Esophagus (tissue), 2 donors: ENCODE data around the gene EVC2. TPM values are rescaled to one million over a fixed set of nuclear protein-coding genes. Genes with fewer than 3 reads are reported as not detected.

Experiments used
- H3K27ac ChIP-seq, 2 donors: one replicate each; pipeline ENCODE4 v1.5.1; 2013; ENCODE audit warnings: low read depth in 2 of 2, mild to moderate bottlenecking in 2 of 2, inconsistent platforms in 1 of 2, low read length in 1 of 2, moderate library complexity in 1 of 2
- H3K27me3 ChIP-seq, 2 donors: one replicate each; pipeline ENCODE4 v1.6.1; 2013; ENCODE audit warnings: low read length in 2 of 2, control low read depth in 1 of 2, mild to moderate bottlenecking in 1 of 2; ENCODE audit not compliant: insufficient read depth in 2 of 2, control insufficient read depth in 1 of 2
- H3K36me3 ChIP-seq, 2 donors: one replicate each; pipeline ENCODE4 v1.6.1; 2013; ENCODE audit warnings: low read length in 1 of 2; ENCODE audit not compliant: control insufficient read depth in 2 of 2, insufficient read depth in 2 of 2
- H3K4me1 ChIP-seq, 2 donors: one replicate each; pipeline ENCODE4 v1.6.1; 2013; ENCODE audit warnings: low read length in 1 of 2; ENCODE audit not compliant: control insufficient read depth in 2 of 2, insufficient read depth in 2 of 2
- H3K4me3 ChIP-seq, 2 donors: one replicate each; pipeline ENCODE4 v1.5.1; 2013; ENCODE audit warnings: low read length in 2 of 2, mild to moderate bottlenecking in 2 of 2, low read depth in 1 of 2, moderate library complexity in 1 of 2
- H3K9me3 ChIP-seq, 2 donors: one replicate each; pipeline ENCODE4 v1.6.1; 2013; ENCODE audit warnings: mild to moderate bottlenecking in 2 of 2, low read depth in 1 of 2, low read length in 1 of 2, moderate library complexity in 1 of 2; ENCODE audit not compliant: control insufficient read depth in 2 of 2, insufficient read depth in 1 of 2
- WGBS, 2 donors: extraction: QIAGEN DNeasy Blood & Tissue Kit; methylation state at CpG; one replicate each; pipeline ENCODE4 v1.1.7; 2013; 5-methylcytosine and 5-hydroxymethylcytosine counted together
- polyA plus RNA-seq, 2 donors: library from polyadenylated mRNA; stranded (reverse); fragments of 200-250 nt; gene quantifications; one replicate each; pipeline ENCODE4 v1.2.3, GENCODE V29; 2013
- donor health status: healthy with polysubstance abuse.
- donor health status: Bipolar disorder and iron deficiency.

The EVC2 gene
- polyA plus RNA-seq, 2 donors: 1.6 to 2.0 TPM

GRCh38 chr4:5592272-5592671 lies 116.1 kb downstream of the EVC2 start:
- Histone ChIP-seq H3K27ac (no peak overlapping the region), H3K36me3 (peaks cover 0 to 2% of the 10 kb centered on the region in 2 donors), H3K4me3 (no peak overlapping the region), H3K9me3 (no peaks in the 10 kb centered on the region), H3K27me3 (no peaks in the 10 kb centered on the region), H3K4me1 (no peaks in the 10 kb centered on the region)
- WGBS, 2 donors: 92 to 93% methylated on average over 4 of the region's 4 CpGs

GRCh38 chr4:5589495-5589894 lies 118.9 kb downstream of the EVC2 start:
- Histone ChIP-seq H3K27ac (no peak overlapping the region), H3K4me3 (no peak overlapping the region), H3K36me3 (peaks cover 2 to 5% of the 10 kb centered on the region in 2 donors), H3K9me3 (no peaks in the 10 kb centered on the region), H3K27me3 (no peaks in the 10 kb centered on the region), H3K4me1 (no peaks in the 10 kb centered on the region)
- WGBS, 2 donors: 90 to 97% methylated on average over 2 of the region's 2 CpGs

- Histone ChIP-seq H3K4me1 (no peaks in the 10 kb centered on the region), H3K27ac (no peak overlapping the region), H3K27me3 (no peaks in the 10 kb centered on the region), H3K36me3 (peaks cover 5% of the 10 kb centered on the region in 2 donors), H3K9me3 (no peaks in the 10 kb centered on the region), H3K4me3 (no peak overlapping the region)
- 90% methylated on average over 1 of the region's 1 CpG for WGBS, 2 donors
Observed at GRCh38 chr4:5588046-5588445, 120.3 kb downstream of the EVC2 start.

- H3K4me1 ChIP-seq: peaks cover 0 to 13% of the 10 kb centered on the region in 2 donors
- H3K27ac ChIP-seq: no peak overlapping the region
- no peaks in the 10 kb centered on the region for H3K9me3 ChIP-seq
- H3K4me3 ChIP-seq: no peak overlapping the region
- peaks cover 0 to 10% of the 10 kb centered on the region in 2 donors for H3K36me3 ChIP-seq
- 70 to 87% methylated on average over 5 of the region's 5 CpGs for WGBS, 2 donors
- no peaks in the 10 kb centered on the region for H3K27me3 ChIP-seq
Observed at GRCh38 chr4:5575941-5576340, 132.4 kb downstream of the EVC2 start.

GRCh38 chr4:5574386-5574785 lies 134.0 kb downstream of the EVC2 start:
- WGBS, 2 donors: 85 to 90% methylated on average over 5 of the region's 5 CpGs
- H3K36me3 ChIP-seq: peaks cover 0 to 10% of the 10 kb centered on the region in 2 donors
- no peak overlapping the region for H3K4me3 ChIP-seq
- no peaks in the 10 kb centered on the region for H3K9me3 ChIP-seq
- H3K27ac ChIP-seq: no peak overlapping the region
- H3K4me1 ChIP-seq: peaks cover 0 to 13% of the 10 kb centered on the region in 2 donors
- no peaks in the 10 kb centered on the region for H3K27me3 ChIP-seq

GRCh38 chr4:5573965-5574364 lies 134.4 kb downstream of the EVC2 start:
- Histone ChIP-seq H3K27me3 (no peaks in the 10 kb centered on the region), H3K4me3 (no peak overlapping the region), H3K4me1 (peaks cover 0 to 14% of the 10 kb centered on the region in 2 donors), H3K9me3 (no peaks in the 10 kb centered on the region), H3K27ac (no peak overlapping the region), H3K36me3 (peaks cover 0 to 10% of the 10 kb centered on the region in 2 donors)
- WGBS, 2 donors: 74 to 75% methylated on average over 8 of the region's 8 CpGs

GRCh38 chr4:5572751-5573150 lies 135.6 kb downstream of the EVC2 start:
- Histone ChIP-seq H3K4me1 (peaks cover 0 to 20% of the 10 kb centered on the region in 2 donors), H3K36me3 (peaks cover 0 to 10% of the 10 kb centered on the region in 2 donors), H3K27ac (no peak overlapping the region), H3K27me3 (no peaks in the 10 kb centered on the region), H3K4me3 (no peak overlapping the region), H3K9me3 (no peaks in the 10 kb centered on the region)
- WGBS, 2 donors: 92 to 93% methylated on average over 5 of the region's 5 CpGs

- Histone ChIP-seq H3K4me3 (no peak overlapping the region), H3K36me3 (peaks cover 0 to 10% of the 10 kb centered on the region in 2 donors), H3K9me3 (no peaks in the 10 kb centered on the region), H3K27me3 (no peaks in the 10 kb centered on the region), H3K27ac (no peak overlapping the region), H3K4me1 (peaks cover 0 to 17% of the 10 kb centered on the region in 2 donors)
- 52 to 69% methylated on average over 2 of the region's 2 CpGs for WGBS, 2 donors
Observed at GRCh38 chr4:5572114-5572513, 136.2 kb downstream of the EVC2 start.

GRCh38 chr4:5571646-5572045 lies 136.7 kb downstream of the EVC2 start:
- Histone ChIP-seq H3K27ac (no peak overlapping the region), H3K9me3 (no peaks in the 10 kb centered on the region), H3K4me3 (no peak overlapping the region), H3K36me3 (peaks cover 0 to 10% of the 10 kb centered on the region in 2 donors), H3K27me3 (no peaks in the 10 kb centered on the region), H3K4me1 (peaks cover 0 to 14% of the 10 kb centered on the region in 2 donors)
- 75 to 81% methylated on average over 5 of the region's 5 CpGs for WGBS, 2 donors

- 78 to 86% methylated on average over 5 of the region's 5 CpGs for WGBS, 2 donors
- Histone ChIP-seq H3K27me3 (no peaks in the 10 kb centered on the region), H3K4me3 (no peak overlapping the region), H3K4me1 (peaks cover 0 to 7% of the 10 kb centered on the region in 2 donors), H3K9me3 (no peaks in the 10 kb centered on the region), H3K27ac (no peak overlapping the region), H3K36me3 (peaks cover 0 to 13% of the 10 kb centered on the region in 2 donors)
Observed at GRCh38 chr4:5569451-5569850, 138.9 kb downstream of the EVC2 start.
